Tibial nerve (tissue), 3 donors: ENCODE measurements around the gene SPCS1.

ENCODE experiments used
- POLR2A ChIP-seq, 2 donors: fragments of 450-650 bp; IDR thresholded peaks; one replicate each; pipeline ENCODE4 v1.6.1; 2017; ENCODE audit warnings: antibody characterized with exemption in 2 of 2, mild to moderate bottlenecking in 2 of 2, moderate library complexity in 2 of 2
- TF ChIP-seq, protein P1 (sequence below), 5 experiments: fragments of 200-600 bp in 3 of 5; fragments of 450-650 bp in 2 of 5; sonication (generic) in 3 of 5; IDR thresholded peaks; one replicate each; pipeline ENCODE4 v1.5.1; 2016 to 2019; ENCODE audit warnings: antibody characterized with exemption in 5 of 5, mild to moderate bottlenecking in 3 of 5, moderate library complexity in 2 of 5

DNA sequence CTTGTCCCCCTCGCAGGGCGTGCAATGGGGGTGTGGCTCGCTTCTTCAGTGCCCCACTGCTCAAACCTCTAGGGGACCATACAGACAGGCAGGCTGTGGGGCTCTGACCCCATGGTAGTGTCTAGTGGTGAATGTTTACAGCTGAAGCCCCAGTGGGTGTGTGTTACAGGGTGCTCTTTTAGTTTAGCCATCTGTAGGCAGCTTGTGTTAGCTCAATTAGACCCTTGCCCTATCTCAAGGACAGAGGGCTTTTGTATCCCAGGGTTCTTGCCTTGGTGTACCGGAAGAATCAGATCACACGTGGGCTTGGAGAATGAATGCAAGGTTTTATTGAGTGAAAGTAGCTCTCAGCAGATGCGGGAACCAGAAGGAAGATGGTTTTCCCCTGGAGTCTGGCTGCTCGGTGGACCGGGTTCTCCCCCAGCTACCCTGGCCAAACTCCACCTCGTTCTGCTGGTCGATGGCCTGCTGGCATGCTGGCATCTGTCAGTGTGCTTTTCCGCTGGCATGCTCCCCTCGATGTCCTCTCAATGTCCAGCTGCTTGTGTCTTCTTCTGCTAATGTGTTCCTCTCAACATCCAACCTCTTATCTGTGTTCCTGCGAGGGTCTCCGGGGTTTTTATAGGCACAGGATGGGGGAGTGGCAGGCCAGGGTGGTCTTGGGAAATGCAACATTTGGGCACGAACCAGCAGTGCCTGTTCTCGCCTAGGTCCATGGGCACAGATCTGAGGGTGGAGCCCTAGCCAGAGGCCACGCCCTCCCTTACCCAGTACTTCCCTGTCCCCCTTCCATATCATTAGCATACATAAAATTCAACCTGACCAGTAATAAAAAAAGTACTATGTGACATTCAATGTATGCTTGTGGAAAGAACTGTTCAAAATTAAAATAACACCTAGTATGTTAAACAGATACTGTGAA, 6.6 kb downstream of the SPCS1 start:
- TF ChIP-seq, protein P1, sequence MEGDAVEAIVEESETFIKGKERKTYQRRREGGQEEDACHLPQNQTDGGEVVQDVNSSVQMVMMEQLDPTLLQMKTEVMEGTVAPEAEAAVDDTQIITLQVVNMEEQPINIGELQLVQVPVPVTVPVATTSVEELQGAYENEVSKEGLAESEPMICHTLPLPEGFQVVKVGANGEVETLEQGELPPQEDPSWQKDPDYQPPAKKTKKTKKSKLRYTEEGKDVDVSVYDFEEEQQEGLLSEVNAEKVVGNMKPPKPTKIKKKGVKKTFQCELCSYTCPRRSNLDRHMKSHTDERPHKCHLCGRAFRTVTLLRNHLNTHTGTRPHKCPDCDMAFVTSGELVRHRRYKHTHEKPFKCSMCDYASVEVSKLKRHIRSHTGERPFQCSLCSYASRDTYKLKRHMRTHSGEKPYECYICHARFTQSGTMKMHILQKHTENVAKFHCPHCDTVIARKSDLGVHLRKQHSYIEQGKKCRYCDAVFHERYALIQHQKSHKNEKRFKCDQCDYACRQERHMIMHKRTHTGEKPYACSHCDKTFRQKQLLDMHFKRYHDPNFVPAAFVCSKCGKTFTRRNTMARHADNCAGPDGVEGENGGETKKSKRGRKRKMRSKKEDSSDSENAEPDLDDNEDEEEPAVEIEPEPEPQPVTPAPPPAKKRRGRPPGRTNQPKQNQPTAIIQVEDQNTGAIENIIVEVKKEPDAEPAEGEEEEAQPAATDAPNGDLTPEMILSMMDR (IDR thresholded peaks at IDR 0.05): no peak
- no peak for TF ChIP-seq POLR2A (IDR thresholded peaks at IDR 0.05)
